ENCODE results near the gene ANKRD44.
"Not testable (repeated sequence)": the region's sequence is repeated elsewhere in the genome, so short reads cannot be mapped to it uniquely, and the experiment has no call there.

ANKRD44 gene

GRCh38 chr2:197310271-197310985 is at the start of gene ANKRD44:
ANKRD44 (minus strand) TSS chr2:197310780; CDS start chr2:197310604, 176 bp downstream.
- Histone ChIP-seq H3K27me3 (ENCODE audit: control insufficient read depth, insufficient read depth, low read length) (peaks cover 37% of the 10 kb centered on the region), H3K27ac (ENCODE audit: low read depth, low read length) (peak within 1 kb of the TSS; percentile 62)

GRCh38 chr2:197359859-197360258 is 49.3 kb upstream of the ANKRD44 start:
- Histone ChIP-seq H3K9me3 (ENCODE audit: control insufficient read depth, insufficient read depth, low read length) (no peaks in the 10 kb centered on the region), H3K4me1 (ENCODE audit: control insufficient read depth, insufficient read depth, low read length) (no peaks in the 10 kb centered on the region), H3K9ac (ENCODE audit: low read depth, low read length) (no peak overlapping the region), H3K4me3 (ENCODE audit: low read depth, low read length) (no peak overlapping the region), H3K27me3 (ENCODE audit: control insufficient read depth, insufficient read depth, low read length) (no peaks in the 10 kb centered on the region), H3K27ac (ENCODE audit: low read depth, low read length) (no peak overlapping the region), H3K36me3 (ENCODE audit: control insufficient read depth, insufficient read depth, low read length) (no peaks in the 10 kb centered on the region)

More at GRCh38 chr2:197310271-197310985, at the start of gene ANKRD44:
- no peaks in the 10 kb centered on the region for H3K36me3 ChIP-seq (ENCODE audit: control insufficient read depth, insufficient read depth, low read length)
- no peak within 1 kb of the TSS for H3K9ac ChIP-seq (ENCODE audit: low read depth, low read length)
- H3K4me3 ChIP-seq (ENCODE audit: low read depth, low read length), result peak within 1 kb of the TSS; percentile 83
- peaks cover 6% of the 10 kb centered on the region for H3K4me1 ChIP-seq (ENCODE audit: control insufficient read depth, insufficient read depth, low read length)
- no peaks in the 10 kb centered on the region for H3K9me3 ChIP-seq (ENCODE audit: control insufficient read depth, insufficient read depth, low read length)

GRCh38 chr2:197358931-197359330 is 48.4 kb upstream of the ANKRD44 start:
- Histone ChIP-seq H3K27me3 (ENCODE audit: control insufficient read depth, insufficient read depth, low read length) (no peaks in the 10 kb centered on the region), H3K27ac (ENCODE audit: low read depth, low read length) (no peak overlapping the region)

GRCh38 chr2:197357986-197358385 is 47.4 kb upstream of the ANKRD44 start:
- H3K9me3 ChIP-seq (ENCODE audit: control insufficient read depth, insufficient read depth, low read length), result no peaks in the 10 kb centered on the region
- H3K4me3 ChIP-seq (ENCODE audit: low read depth, low read length), result no peak overlapping the region
- H3K27ac ChIP-seq (ENCODE audit: low read depth, low read length), result no peak overlapping the region
- H3K9ac ChIP-seq (ENCODE audit: low read depth, low read length), result no peak overlapping the region
- no peaks in the 10 kb centered on the region for H3K36me3 ChIP-seq (ENCODE audit: control insufficient read depth, insufficient read depth, low read length)
- H3K4me1 ChIP-seq (ENCODE audit: control insufficient read depth, insufficient read depth, low read length), result no peaks in the 10 kb centered on the region
- no peaks in the 10 kb centered on the region for H3K27me3 ChIP-seq (ENCODE audit: control insufficient read depth, insufficient read depth, low read length)

More at GRCh38 chr2:197358931-197359330, 48.4 kb upstream of the ANKRD44 start:
- Histone ChIP-seq H3K4me3 (ENCODE audit: low read depth, low read length) (no peak overlapping the region), H3K4me1 (ENCODE audit: control insufficient read depth, insufficient read depth, low read length) (no peaks in the 10 kb centered on the region), H3K9me3 (ENCODE audit: control insufficient read depth, insufficient read depth, low read length) (no peaks in the 10 kb centered on the region), H3K9ac (ENCODE audit: low read depth, low read length) (no peak overlapping the region), H3K36me3 (ENCODE audit: control insufficient read depth, insufficient read depth, low read length) (no peaks in the 10 kb centered on the region)

GRCh38 chr2:197356136-197356535 is 45.6 kb upstream of the ANKRD44 start:
- no peak overlapping the region for H3K4me3 ChIP-seq (ENCODE audit: low read depth, low read length)
- H3K27me3 ChIP-seq (ENCODE audit: control insufficient read depth, insufficient read depth, low read length), result no peaks in the 10 kb centered on the region
- H3K9ac ChIP-seq (ENCODE audit: low read depth, low read length), result no peak overlapping the region
- no peaks in the 10 kb centered on the region for H3K4me1 ChIP-seq (ENCODE audit: control insufficient read depth, insufficient read depth, low read length)
- H3K9me3 ChIP-seq (ENCODE audit: control insufficient read depth, insufficient read depth, low read length), result no peaks in the 10 kb centered on the region
- no peak overlapping the region for H3K27ac ChIP-seq (ENCODE audit: low read depth, low read length)
- no peaks in the 10 kb centered on the region for H3K36me3 ChIP-seq (ENCODE audit: control insufficient read depth, insufficient read depth, low read length)

GRCh38 chr2:197354169-197354558 is 43.6 kb upstream of the ANKRD44 start:
- no peak overlapping the region for H3K4me3 ChIP-seq (ENCODE audit: low read depth, low read length)
- H3K27me3 ChIP-seq (ENCODE audit: control insufficient read depth, insufficient read depth, low read length), result no peaks in the 10 kb centered on the region
- no peaks in the 10 kb centered on the region for H3K36me3 ChIP-seq (ENCODE audit: control insufficient read depth, insufficient read depth, low read length)
- H3K9me3 ChIP-seq (ENCODE audit: control insufficient read depth, insufficient read depth, low read length), result no peaks in the 10 kb centered on the region
- no peak overlapping the region for H3K9ac ChIP-seq (ENCODE audit: low read depth, low read length)
- H3K27ac ChIP-seq (ENCODE audit: low read depth, low read length), result no peak overlapping the region
- no peaks in the 10 kb centered on the region for H3K4me1 ChIP-seq (ENCODE audit: control insufficient read depth, insufficient read depth, low read length)

- no peaks in the 10 kb centered on the region for H3K27me3 ChIP-seq (ENCODE audit: control insufficient read depth, insufficient read depth, low read length)
- no peak overlapping the region for H3K9ac ChIP-seq (ENCODE audit: low read depth, low read length)
- H3K27ac ChIP-seq (ENCODE audit: low read depth, low read length), result no peak overlapping the region
- H3K4me3 ChIP-seq (ENCODE audit: low read depth, low read length), result no peak overlapping the region
- no peaks in the 10 kb centered on the region for H3K4me1 ChIP-seq (ENCODE audit: control insufficient read depth, insufficient read depth, low read length)
- H3K36me3 ChIP-seq (ENCODE audit: control insufficient read depth, insufficient read depth, low read length), result no peaks in the 10 kb centered on the region
- H3K9me3 ChIP-seq (ENCODE audit: control insufficient read depth, insufficient read depth, low read length), result no peaks in the 10 kb centered on the region
These were observed 43.0 kb upstream of the ANKRD44 start for GRCh38 chr2:197353393-197354168.

GRCh38 chr2:197349699-197350098 is 39.1 kb upstream of the ANKRD44 start:
- Histone ChIP-seq H3K4me1 (ENCODE audit: control insufficient read depth, insufficient read depth, low read length) (no peaks in the 10 kb centered on the region), H3K27ac (ENCODE audit: low read depth, low read length) (no peak overlapping the region), H3K36me3 (ENCODE audit: control insufficient read depth, insufficient read depth, low read length) (no peaks in the 10 kb centered on the region), H3K9me3 (ENCODE audit: control insufficient read depth, insufficient read depth, low read length) (no peaks in the 10 kb centered on the region), H3K9ac (ENCODE audit: low read depth, low read length) (no peak overlapping the region), H3K4me3 (ENCODE audit: low read depth, low read length) (no peak overlapping the region), H3K27me3 (ENCODE audit: control insufficient read depth, insufficient read depth, low read length) (no peaks in the 10 kb centered on the region)

- no peaks in the 10 kb centered on the region for H3K36me3 ChIP-seq (ENCODE audit: control insufficient read depth, insufficient read depth, low read length)
- H3K9ac ChIP-seq (ENCODE audit: low read depth, low read length), result no peak overlapping the region
- no peaks in the 10 kb centered on the region for H3K27me3 ChIP-seq (ENCODE audit: control insufficient read depth, insufficient read depth, low read length)
- no peak overlapping the region for H3K27ac ChIP-seq (ENCODE audit: low read depth, low read length)
- H3K4me3 ChIP-seq (ENCODE audit: low read depth, low read length), result no peak overlapping the region
- no peaks in the 10 kb centered on the region for H3K9me3 ChIP-seq (ENCODE audit: control insufficient read depth, insufficient read depth, low read length)
- H3K4me1 ChIP-seq (ENCODE audit: control insufficient read depth, insufficient read depth, low read length), result no peaks in the 10 kb centered on the region
These were observed 38.3 kb upstream of the ANKRD44 start for GRCh38 chr2:197348721-197349360.

GRCh38 chr2:197345846-197346370 is 35.3 kb upstream of the ANKRD44 start:
- Histone ChIP-seq H3K27ac (ENCODE audit: low read depth, low read length) (no peak overlapping the region), H3K4me3 (ENCODE audit: low read depth, low read length) (no peak overlapping the region), H3K27me3 (ENCODE audit: control insufficient read depth, insufficient read depth, low read length) (no peaks in the 10 kb centered on the region), H3K36me3 (ENCODE audit: control insufficient read depth, insufficient read depth, low read length) (no peaks in the 10 kb centered on the region), H3K9me3 (ENCODE audit: control insufficient read depth, insufficient read depth, low read length) (no peaks in the 10 kb centered on the region), H3K4me1 (ENCODE audit: control insufficient read depth, insufficient read depth, low read length) (no peaks in the 10 kb centered on the region), H3K9ac (ENCODE audit: low read depth, low read length) (no peak overlapping the region)

GRCh38 chr2:197343968-197344367 is 33.4 kb upstream of the ANKRD44 start:
- H3K27ac ChIP-seq (ENCODE audit: low read depth, low read length); H3K27me3 ChIP-seq (ENCODE audit: control insufficient read depth, insufficient read depth, low read length); H3K9me3 ChIP-seq (ENCODE audit: control insufficient read depth, insufficient read depth, low read length); H3K9ac ChIP-seq (ENCODE audit: low read depth, low read length); H3K36me3 ChIP-seq (ENCODE audit: control insufficient read depth, insufficient read depth, low read length); H3K4me3 ChIP-seq (ENCODE audit: low read depth, low read length); H3K4me1 ChIP-seq (ENCODE audit: control insufficient read depth, insufficient read depth, low read length): not testable (repeated sequence)
